Loucy (cell line): ENCODE data around the gene CLDND1.

Experiments
- CTCF ChIP-seq: fragments of 200-600 bp; sonication (generic); conservative IDR thresholded peaks from 2 replicates; pipeline ENCODE4 v1.5.1; 2014; ENCODE audit warnings: mild to moderate bottlenecking, antibody characterized with exemption, low read length
- EZH2phosphoT487 ChIP-seq: fragments of 200-600 bp; IDR thresholded peaks from 2 replicates; pipeline ENCODE4 v1.6.1; 2018; ENCODE audit warnings: antibody characterized with exemption, mild to moderate bottlenecking, moderate library complexity, borderline replicate concordance

GRCh38 chr3:98532275-98532637, 9.6 kb upstream of the CLDND1 start:
- no peak for TF ChIP-seq EZH2phosphoT487
- TF ChIP-seq CTCF = no peak
